ENCODE measurements around the gene CNTNAP2.

The CNTNAP2 gene

DNA sequence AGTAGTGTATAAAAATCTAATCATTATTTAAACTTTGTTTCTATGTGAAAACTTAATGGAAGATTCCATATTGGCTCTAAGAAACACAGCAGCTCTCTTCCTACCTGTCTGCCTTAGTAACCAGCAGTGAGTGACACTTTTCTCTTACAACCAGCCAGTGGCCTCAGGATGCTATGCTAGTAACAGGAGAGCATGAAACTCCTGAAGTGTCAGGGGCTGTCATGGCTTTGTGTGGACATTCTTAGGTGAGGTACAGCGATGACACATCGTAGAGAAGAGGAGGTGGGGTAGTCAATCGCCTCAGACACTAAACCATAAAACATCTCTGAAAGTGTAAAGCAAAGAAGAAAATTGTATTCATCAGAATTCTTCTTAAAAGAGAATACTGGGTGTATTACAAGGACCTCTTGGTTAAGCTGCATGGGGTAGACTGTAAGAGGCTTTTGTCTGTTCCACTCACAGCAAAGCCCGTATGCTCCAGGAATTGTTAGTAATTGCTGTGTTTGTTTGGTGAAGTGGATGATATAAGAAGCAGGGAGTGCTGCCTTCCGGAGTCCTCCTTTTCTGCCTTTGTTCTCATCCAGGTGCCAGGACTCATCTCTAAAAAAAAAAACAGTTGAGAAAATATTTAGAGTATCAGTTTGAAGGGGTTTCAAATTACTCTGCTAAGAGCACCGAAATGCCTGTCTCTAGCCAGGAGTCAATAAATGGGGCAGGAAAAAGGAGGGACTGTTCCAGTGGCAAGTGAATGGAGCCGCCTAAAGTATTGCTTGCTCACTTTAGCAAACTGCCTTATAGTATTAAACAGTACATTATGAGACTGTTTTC lies 518.8 kb downstream of the CNTNAP2 start:
- peak; percentile 75 to 90 for DNase-seq

DNA sequence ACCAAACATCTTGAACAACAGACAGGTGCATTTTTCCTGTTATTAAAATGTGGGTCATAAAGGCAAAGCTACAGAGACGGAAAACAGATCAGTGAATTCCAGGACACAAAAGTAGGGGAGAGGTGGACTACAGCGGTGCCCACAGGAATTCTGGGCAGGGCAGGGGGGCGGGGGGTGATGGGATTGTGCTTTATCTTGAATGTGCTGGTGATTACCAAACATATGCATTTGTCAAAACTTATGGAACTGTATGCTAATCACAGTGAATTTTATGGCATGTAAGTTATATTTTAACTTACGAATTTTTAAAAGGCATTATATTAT lies 519.4 kb downstream of the CNTNAP2 start:
- no peak for DNase-seq

DNA sequence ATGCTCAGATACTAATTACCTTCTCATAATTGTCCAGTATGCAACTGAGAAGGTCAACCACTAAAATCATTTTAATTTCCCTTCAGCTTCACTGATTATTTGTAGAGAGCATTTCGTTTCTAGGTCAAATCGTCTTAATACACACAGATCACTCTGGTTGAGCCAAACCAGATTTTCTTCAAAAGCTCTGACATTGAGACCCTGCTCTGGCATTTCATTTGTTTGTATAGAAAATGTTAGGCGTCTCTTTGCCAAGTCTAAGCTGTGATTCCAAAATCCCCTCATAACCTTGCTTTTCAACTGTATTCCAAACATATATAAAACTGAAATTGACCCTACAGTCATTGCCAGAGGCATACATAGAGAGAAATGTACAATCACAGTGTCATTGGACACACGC lies 520.0 kb downstream of the CNTNAP2 start:
- DNase-seq = no peak

DNA sequence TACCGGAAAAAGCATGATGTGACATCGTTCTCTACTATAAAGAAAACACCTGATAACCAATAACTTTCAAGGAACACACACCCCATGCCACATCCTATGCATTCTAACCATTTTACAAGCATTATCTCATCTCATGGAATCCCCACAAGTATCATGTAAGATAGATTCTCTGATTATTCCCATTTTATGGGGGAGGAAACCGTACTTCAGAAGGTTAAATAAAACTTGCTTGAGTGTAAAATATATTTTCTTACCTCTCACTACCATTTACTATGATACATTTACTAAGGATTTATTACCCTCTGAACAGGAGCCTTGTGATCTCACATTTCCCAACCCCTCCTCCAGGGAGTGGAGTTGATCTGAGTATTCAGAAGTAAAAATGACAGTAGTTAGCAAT lies 522.7 kb downstream of the CNTNAP2 start:
- DNase-seq = no peak

DNA sequence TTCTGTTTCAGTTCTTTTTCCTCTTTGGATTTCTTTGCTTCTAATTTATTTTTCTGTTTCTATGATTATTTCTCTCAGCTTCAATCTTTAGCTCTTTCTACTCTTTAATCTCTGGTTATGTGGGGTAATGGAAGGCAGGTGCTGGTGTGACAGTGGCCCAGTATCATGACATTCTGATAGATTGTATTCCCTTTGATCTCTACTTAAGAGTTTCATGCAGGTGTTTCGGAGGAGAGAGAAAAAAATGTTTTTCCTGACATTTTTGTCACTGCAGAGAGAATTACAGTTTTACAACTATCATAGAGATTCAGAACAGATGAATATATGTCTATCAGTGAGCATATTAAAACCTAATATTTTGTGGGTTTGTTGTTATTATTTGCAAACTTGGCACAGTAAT lies 524.9 kb downstream of the CNTNAP2 start:
- DNase-seq = no peak

DNA sequence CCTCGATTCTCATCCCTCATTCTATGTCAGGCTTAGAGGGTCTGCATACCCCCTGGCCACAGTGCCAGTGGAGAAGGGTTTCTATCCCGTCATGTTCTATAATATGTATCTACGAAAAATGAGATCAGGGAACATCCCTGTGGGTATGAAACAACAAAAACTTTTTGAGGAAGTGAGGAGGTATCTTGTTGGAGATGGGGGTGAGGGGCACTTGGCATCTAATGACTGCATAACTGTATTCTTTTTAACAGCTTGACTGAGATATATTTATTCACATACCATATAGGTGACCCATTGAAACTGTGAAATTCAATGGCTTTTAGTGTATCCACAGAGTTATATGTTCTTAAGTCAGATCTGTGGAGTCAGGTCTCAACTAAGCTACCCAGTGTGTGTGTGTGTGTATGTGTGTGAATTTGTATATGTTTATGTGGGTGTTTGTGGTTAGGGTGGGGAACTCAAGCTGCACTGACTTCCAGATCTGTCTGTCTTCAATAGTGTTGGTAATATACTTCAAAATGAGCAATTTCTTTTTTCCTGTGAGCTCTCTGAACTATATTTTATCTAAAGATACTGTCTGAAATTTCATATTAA lies 528.9 kb downstream of the CNTNAP2 start:
- DNase-seq = no peak

DNA sequence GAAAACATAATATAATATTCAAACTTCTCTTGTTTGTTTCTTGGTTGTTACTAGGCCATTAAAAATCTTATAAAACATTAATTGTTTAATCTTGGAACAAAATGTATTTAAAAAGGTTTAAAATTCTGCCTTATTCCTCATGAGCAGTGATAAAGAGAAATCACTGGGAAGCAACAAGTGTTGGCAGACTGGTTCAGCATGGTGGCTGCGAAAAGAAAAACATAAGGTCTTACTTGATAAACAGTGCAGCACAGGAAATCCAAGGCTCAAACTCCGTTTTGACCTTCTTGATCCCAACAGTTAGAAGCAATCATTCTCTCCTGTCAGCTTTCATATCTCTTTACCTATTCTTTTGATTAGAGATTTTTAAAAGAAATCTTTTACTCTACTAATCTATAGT lies 530.8 kb downstream of the CNTNAP2 start:
- DNase-seq = no peak

DNA sequence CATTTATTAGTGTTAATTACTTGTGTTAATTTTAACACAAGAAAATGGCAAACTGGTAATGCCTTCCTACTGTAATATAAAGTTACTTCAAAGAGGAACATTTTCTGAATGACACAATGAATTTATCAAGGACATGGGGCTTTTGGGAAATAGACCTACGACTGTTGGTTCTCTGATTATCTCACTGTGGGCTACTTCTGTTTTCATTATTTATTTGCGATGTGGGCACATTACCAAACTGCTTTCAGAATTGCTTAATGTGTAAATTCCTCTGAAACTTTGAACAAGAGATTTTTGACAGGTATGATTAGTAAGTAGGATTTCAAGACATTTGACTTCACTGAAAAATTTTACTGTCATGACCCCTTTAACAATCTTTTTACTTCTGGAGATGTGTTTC lies 535.6 kb downstream of the CNTNAP2 start:
- DNase-seq = no peak

DNA sequence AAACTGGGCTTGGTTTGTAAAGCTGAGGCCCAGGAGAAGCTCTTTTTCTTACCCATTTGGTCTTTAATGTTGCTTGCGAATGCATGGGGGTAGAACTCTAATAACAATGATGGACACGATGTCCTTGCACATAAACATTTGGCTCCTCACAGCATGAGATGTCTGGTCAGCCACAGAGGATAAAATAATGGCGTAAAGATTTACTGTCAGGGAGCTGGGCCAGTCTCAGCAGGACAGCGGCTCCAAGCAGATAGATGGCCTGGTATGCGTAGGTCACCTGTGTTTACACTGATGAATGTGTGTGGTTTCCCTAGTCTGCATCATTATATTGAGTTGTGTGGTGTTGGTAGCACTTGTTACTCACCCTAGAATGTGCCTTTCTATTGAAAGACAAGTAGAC lies 537.4 kb downstream of the CNTNAP2 start:
- DNase-seq = no peak

DNA sequence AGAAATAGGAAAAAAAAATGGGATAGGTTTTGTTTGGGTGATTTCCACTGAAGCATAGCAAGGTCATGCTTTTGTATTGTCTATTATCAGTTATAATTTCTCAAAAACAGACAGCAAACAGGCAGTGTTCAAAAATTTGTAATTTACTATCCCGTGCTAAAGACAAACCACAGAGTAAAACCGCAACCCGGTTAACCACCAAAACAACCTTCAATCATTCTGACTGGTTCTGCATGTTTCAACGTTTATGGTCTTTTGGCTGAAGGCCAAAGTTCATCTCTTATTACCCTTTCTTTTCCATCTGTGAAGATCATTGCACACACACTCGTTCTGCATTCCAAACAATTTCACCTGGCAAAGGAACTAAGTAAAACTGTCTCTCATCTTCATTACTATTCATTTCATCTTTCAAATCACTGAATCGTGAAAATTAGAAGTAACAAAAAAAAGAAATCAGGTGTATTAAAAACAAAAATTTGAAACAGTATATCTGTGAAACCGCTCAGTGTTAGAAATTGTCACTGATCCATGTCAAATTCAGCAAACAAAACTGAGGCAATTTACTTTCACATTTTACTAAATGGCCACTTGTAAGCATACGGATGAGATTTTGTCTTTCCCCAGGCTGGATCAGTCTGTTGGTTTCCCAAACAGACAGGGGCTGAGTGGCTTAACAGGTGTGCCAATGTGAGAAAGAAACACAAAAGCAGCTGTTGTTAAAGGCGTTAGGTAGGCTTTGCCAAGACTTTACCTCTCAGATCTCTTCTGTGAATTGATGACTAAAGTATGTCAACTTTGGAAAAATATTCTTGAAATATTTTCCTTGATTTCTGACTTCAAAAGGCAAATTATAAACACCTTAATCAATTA lies 539.6 kb downstream of the CNTNAP2 start:
- DNase-seq = peak; percentile 82 to 86

DNA sequence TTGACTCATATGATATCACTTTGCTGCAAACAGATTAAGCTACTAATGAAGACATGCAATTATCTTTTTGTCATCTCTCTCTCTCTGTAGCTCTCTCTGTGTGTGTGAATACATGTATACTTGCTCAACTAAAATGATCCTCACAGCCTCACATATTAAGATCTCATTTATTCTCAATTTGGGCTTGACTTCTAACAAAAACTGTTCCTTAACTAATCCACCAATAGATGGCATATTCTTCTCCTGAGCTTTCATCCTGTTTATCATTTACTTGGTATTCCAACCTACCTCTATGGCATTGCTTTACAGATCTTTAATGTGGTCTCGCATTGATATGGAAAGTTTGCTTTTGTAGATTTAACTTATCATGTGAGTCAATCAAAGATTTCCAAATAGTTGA lies 540.4 kb downstream of the CNTNAP2 start:
- DNase-seq = no peak

DNA sequence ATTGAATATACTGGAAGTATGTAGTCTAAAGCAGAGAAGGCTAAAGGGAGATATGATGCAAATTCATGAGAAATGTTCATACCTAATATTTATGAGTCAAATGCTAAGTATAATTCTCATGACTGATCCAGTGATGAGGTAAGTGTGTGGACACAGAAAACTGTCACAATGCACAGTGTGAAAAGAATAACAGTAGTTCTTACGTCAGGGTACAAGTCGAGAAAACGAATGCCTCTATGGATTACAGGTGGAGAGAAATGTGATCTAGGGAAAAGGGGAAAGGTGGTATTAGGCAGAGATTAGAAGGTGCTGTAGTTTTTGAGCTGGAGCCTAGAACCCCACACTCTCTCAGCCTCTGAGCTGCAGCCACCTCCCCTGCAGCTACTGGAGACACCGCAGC lies 542.0 kb downstream of the CNTNAP2 start:
- DNase-seq = no peak

DNA sequence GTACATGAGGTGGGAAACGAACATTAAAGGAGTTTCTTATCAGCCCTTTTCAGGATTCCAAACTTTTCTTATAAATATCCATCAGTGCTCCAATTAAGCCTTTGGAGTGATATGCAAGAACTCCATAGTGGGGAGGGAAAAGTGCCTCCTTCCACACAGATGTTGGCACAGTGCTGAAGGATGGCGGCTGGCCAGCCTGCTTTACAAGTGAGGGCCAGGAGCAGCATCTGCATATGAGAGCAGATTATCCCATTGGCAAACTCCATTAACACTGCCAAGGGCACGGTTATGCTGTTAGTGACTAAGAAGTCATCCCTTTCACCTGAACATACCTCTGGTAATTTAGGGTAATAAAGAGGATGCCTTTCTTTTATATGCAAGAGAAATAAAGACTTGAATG lies 543.1 kb downstream of the CNTNAP2 start:
- no peak for DNase-seq

DNA sequence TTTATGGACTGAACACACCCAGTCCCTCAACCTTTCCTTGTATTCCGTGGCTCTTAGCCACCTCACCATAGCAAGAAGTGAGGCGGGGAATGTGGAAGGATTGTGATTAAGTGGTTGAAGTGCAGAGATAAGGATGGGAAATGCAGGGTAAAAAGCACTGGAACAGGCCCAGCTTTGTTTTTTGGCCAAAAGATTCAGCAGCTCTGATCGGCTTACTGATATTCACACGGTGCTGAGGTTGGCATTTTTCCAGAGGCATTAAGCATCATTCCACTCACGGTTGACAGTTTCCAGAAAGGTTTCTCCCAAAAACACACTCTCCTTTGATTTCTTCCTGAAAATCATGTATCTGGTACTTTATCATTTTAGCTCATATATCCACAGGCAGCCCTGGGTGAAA lies 544.2 kb downstream of the CNTNAP2 start:
- no peak for DNase-seq

DNA sequence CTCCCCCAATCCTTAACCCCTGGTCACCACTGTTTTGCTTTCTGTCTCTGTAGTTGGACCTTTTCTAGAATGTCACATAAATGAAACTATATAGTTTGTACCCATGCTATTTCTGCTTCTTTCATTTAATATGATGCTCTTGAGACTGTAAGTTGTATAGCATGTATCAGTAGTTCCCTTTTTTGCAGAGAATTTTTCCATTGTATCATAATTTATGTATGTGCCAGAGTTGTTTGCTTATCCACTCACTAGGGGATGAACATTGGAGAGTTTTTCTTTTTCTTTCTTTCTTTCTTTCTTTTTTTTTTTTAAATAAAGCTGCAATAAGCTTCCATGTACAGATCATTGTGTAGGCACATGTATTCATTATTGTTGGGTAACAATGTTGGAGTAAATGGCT lies 544.8 kb downstream of the CNTNAP2 start:
- DNase-seq = no peak

DNA sequence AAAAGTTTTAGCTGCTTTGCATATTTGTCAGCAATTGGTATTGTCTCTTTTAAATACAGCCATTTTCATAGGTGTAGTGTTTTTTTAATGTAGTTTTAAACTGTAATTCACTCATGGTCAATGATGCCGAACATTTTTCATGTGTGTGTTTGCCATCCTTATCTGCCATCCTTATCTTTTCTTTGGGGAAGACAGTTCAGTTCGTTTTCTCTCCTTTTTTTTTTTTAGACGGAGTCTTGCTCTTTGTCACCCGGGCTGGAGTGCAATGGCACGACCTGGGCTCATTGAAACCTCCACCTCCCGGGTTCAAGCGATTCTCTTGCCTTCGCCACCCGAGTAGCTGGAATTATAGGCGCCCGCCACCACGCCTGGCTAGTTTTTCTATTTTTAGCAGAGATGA lies 545.3 kb downstream of the CNTNAP2 start:
- DNase-seq = no peak

DNA sequence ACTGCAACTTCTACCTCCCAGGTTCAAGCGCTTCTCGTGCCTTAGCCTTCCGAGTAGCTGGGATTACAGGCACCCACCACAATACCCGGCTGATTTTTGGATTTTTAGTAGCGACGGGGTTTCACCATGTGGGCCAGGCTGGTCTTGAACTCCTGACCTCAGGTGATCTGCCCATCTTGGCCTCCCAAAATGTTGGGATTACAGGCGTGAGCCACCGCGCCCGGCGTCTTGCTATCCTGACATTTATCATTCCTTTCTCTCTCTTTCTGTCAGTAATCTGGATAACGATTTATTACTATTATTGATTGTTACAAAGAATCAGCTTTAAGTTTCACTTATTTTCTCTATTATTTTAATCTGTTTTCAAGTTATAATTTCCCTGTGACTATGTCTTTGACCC lies 548.4 kb downstream of the CNTNAP2 start:
- no peak for DNase-seq

DNA sequence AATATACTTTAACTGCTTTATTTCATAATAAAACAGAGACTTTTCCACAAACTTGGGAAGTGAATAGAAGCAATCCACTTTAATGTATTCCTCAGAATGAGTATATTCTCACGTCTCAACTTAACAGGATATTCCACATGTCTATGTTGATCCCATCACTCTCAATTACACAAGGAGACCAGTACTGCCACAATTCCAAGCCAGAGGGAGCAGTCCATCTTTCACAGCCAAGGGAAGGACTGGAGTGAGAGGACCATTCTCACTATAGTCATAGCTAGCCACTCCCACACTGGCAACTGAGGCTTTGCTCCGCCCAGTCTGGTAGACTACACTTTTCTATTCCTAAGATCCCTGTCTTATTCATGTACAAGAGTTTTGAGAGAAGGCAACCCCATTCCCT lies 553.9 kb downstream of the CNTNAP2 start:
- DNase-seq = no peak

DNA sequence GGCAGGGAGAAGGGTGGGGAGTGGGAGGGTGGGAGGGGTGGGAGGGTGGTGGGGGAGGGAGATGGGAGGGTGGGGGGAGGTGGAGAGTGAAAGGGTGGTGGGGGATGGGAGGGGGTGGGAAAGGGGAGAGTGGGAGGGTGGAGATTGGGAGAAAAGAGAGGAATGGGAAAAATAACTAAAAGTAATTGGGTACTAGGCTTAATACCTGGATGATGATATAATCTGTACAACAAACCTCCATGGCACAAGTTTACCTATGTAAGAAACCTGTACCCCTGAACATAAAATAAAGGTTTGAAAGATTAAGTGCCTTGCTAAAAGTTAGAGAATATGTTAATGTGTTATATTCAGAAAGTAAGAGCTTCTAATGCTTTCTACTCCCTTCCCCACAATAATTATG lies 564.9 kb downstream of the CNTNAP2 start:
- DNase-seq = no peak

DNA sequence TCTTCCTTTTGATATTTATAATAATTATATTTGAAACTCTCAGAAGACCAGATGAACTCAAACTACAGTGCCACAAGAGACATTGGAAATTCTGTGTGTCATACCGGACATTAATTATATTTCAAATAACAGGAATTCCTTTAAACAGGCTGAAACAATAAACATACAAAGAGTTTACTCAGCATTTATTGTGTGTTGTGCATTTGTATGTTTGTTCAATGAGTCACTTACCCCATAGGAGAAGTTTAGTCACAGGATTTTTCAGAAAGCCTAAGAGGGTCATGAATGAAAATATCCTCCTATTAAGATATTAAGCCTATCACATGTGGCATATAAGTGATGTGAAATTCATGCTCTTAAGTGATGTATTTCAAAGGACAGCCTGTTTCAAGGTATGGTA lies 566.8 kb downstream of the CNTNAP2 start:
- no peak for DNase-seq

DNA sequence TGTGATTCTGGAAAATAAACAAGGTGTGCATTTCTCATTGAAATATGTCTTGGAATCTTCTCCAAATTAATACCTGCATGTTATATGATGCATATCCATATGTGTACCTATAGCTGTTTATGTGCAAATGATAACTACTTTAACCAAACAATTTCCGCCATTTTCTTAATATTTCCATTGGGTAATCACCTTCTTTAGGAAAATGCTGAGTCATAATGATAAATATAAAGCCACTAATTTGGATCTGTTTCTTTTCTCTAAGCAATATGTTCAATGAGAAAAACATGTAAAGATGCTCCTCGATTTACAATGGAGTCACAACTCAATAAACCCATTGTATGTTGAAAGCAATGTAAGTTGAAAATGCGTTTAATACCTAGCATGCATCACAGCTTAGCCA lies 574.4 kb downstream of the CNTNAP2 start:
- no peak for DNase-seq

DNA sequence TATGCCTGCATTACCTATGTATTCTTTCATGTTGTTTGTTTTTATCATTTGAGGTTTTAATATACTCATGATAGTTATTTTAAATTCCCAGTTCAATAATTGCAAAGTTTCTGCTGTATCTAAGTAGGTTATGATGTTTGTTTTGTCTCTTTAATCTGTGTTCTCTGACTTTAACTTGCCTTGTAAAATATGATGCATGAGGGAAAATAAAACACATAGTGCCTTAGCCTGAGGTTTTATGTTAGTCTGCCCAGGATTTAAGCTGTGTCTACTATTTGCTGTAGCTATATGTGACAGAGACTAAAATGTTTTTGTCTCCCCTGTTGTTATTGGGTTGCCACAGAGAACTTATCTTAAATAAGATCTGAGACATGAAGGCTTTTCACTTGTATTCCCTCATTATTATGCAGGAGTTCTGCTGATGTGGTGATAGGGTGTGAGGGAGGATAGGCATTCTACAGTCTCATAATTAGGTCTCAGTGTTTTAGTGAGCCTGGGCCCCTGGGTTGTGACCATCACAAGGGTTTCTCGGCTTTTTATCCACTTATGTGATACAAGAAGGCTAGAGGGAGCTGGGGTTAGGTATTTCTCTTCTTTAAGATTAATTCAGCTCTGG lies 582.5 kb downstream of the CNTNAP2 start:
- no peak for DNase-seq

DNA sequence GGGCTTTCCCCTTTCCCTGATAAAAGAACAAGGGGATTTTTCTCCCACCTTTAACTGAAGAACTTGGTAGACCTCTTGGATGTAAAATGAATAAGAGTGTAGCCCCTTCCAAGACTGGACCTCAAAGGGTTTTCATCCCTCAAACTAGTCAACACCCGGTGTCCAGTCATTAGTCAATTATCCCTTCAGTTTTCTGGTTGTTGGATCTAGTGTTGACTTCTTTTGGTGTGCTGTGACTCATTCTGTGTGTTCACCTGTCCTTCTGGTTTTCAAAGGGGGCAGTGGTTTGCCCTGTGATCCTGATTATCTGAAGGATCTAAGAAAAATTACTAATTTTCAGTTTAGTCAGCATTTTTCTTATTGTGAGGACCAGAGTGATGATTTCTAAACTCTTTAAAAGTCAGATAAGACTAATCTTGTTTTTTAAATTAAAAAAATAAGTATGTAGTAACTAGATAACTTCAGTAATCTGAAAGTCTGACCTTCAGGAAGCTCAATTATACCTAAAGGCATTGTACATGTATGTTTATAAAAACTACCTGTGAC lies 583.5 kb downstream of the CNTNAP2 start:
- no peak for DNase-seq

Data from NCI-H187 (cell line).